GM12878 (cell line): Measurements from ENCODE around the gene ZNF841. TPM values are rescaled to one million over a fixed set of nuclear protein-coding genes. Genes with fewer than 3 reads are reported as not detected.

ENCODE experiments used
- ATAC-seq: fragments of 200-7000 bp; cut with Tn5 transposase; 3 replicates; pipeline ENCODE4 v1.9.1; 2020; ENCODE audit warnings: mild to moderate bottlenecking, moderate library complexity
- BruUV-seq: library from RNA; stranded (reverse); fragments of 400-500 nt; replicated peaks from 2 replicates; lab custom pipeline; 2021; lab: Mats Ljungman, UMichigan
- CTCF ChIA-PET: fragments of 300-600 bp; sonication (Branson Sonifier 250); formaldehyde crosslinking; extraction: SDS; loops from one replicate; lab custom pipeline; 2021; ENCODE audit warnings: inconsistent platforms; lab: Yijun Ruan, JAX
- POLR2A ChIA-PET: fragments of 350-600 bp; formaldehyde crosslinking; extraction: SDS; loops from one replicate; lab custom pipeline; 2021; ENCODE audit warnings: inconsistent platforms; lab: Charles Lee
- RAD21 ChIA-PET: fragments of 300-600 bp; sonication (Branson Sonifier 250); formaldehyde crosslinking; loops from one replicate; lab custom pipeline; 2023; ENCODE audit warnings: antibody characterized with exemption; ENCODE audit not compliant: unreplicated experiment; lab: Charles Lee
- SMC1A ChIA-PET: fragments of 300-600 bp; sonication (Branson Sonifier 250); formaldehyde crosslinking; loops from one replicate; lab custom pipeline; 2023; ENCODE audit not compliant: unreplicated experiment, uncharacterized antibody; lab: Charles Lee
- DNase-seq: peaks from one replicate; pipeline ENCODE4 v3.0.0-alpha.2; 2011; ENCODE audit warnings: low read depth, low spot score
- FAIRE-seq: peaks from 3 replicates; lab custom pipeline; 2011; peaks lifted over from hg19 to GRCh38; lab: Jason Lieb, UNC
- H2AFZ ChIP-seq: 2 replicates; pipeline ENCODE4 v1.6.0; 2011; ENCODE audit warnings: low read depth, low read length, control low read depth; ENCODE audit not compliant: control insufficient read depth
- H3K27ac ChIP-seq: 2 replicates; pipeline ENCODE4 v1.5.1; 2011; ENCODE audit warnings: control low read depth; ENCODE audit not compliant: control insufficient read depth, insufficient read depth
- H3K27me3 ChIP-seq, 2 experiments: replicated peaks in 1 of 2; 2 replicates each; pipeline versions ENCODE4 v1.6.0 to v1.6.1; 2011; ENCODE audit warnings: low read length in 1 of 2; ENCODE audit not compliant: control insufficient read depth in 2 of 2, insufficient read depth in 2 of 2
- H3K36me3 ChIP-seq, 2 experiments: 2 replicates each; pipeline ENCODE4 v1.5.1; 2011; ENCODE audit warnings: low read length in 1 of 2; ENCODE audit not compliant: control insufficient read depth in 2 of 2, insufficient read depth in 2 of 2
- H3K4me1 ChIP-seq: 2 replicates; pipeline ENCODE4 v1.6.1; 2011; ENCODE audit warnings: mild to moderate bottlenecking, low read length, moderate library complexity, mixed read lengths; ENCODE audit not compliant: control insufficient read depth, insufficient read depth
- H3K4me2 ChIP-seq: 2 replicates; pipeline ENCODE4 v1.6.0; 2011; ENCODE audit warnings: control low read depth; ENCODE audit not compliant: control insufficient read depth, insufficient read depth
- H3K4me3 ChIP-seq: fragments of 200-600 bp; sonication (generic); 2 replicates; pipeline ENCODE4 v1.5.1; 2016
- H3K79me2 ChIP-seq: 2 replicates; pipeline ENCODE4 v1.6.0; 2011; ENCODE audit warnings: low read length; ENCODE audit not compliant: control insufficient read depth, insufficient read depth
- H3K9ac ChIP-seq: 2 replicates; pipeline ENCODE4 v1.8.0; 2011; ENCODE audit warnings: low read length, control low read depth, mixed read lengths; ENCODE audit not compliant: control insufficient read depth, insufficient read depth
- H3K9me3 ChIP-seq: replicated peaks from 3 replicates; pipeline ENCODE4 v1.5.1; 2011; ENCODE audit warnings: mild to moderate bottlenecking, low read length; ENCODE audit not compliant: control insufficient read depth, insufficient read depth
- H4K20me1 ChIP-seq: 2 replicates; pipeline ENCODE4 v1.6.0; 2011; ENCODE audit not compliant: control insufficient read depth, insufficient read depth
- CBX5 ChIP-seq: sonication (generic); IDR thresholded peaks from 2 replicates; pipeline ENCODE4 v1.6.1; 2016; ENCODE audit warnings: low read depth, moderate library complexity, mild to moderate bottlenecking, inconsistent platforms
- EZH2 ChIP-seq: IDR thresholded peaks from 2 replicates; pipeline ENCODE4 v1.6.1; 2012; ENCODE audit warnings: low read depth, mild to moderate bottlenecking, control low read depth, inconsistent platforms, low read length, borderline replicate concordance; ENCODE audit not compliant: control insufficient read depth
- HCFC1 ChIP-seq: fragments of 150-350 bp; IDR thresholded peaks from 2 replicates; pipeline ENCODE4 v1.6.1; 2014; ENCODE audit warnings: low read length
- LARP7 ChIP-seq: fragments of 450-650 bp; IDR thresholded peaks from 2 replicates; pipeline ENCODE4 v1.6.1; 2017; ENCODE audit warnings: mild to moderate bottlenecking
- MXI1 ChIP-seq: fragments of 150-350 bp; IDR thresholded peaks from 2 replicates; pipeline ENCODE4 v1.6.1; 2011; ENCODE audit warnings: low read depth, mild to moderate bottlenecking, inconsistent platforms, low read length, improper control_type of control experiment
- NFIC ChIP-seq: IDR thresholded peaks from 2 replicates; pipeline ENCODE4 v1.6.1; 2012; ENCODE audit warnings: low read depth, mild to moderate bottlenecking, inconsistent platforms, low read length, moderate library complexity
- SPI1 ChIP-seq: IDR thresholded peaks from 2 replicates; pipeline ENCODE4 v1.6.1; 2011; ENCODE audit warnings: low read depth, mild to moderate bottlenecking, low read length, moderate library complexity, borderline replicate concordance; ENCODE audit not compliant: insufficient read depth
- WGBS: methylation state at CpG from one replicate; pipeline ENCODE4 v1.1.6; 2016; ENCODE audit warnings: low lambda C conversion rate; ENCODE audit not compliant: insufficient replicate concordance, insufficient coverage; ENCODE audit errors: missing lambda C conversion rate; 5-methylcytosine and 5-hydroxymethylcytosine counted together
- in situ Hi-C: fragments of 300-500 bp; cut with MboI; formaldehyde crosslinking; loops from 9 replicates; pipeline ENCODE4 v1.14.3; 2018; ENCODE audit warnings: mixed read lengths
- intact Hi-C: fragments of 100-400 bp; cut with micrococcal nuclease; formaldehyde crosslinking; loops from one replicate; pipeline ENCODE4 v1.14.2; 2022; ENCODE audit not compliant: unreplicated experiment
- polyA plus RNA-seq, 11 experiments: library from polyadenylated mRNA; depleted of rRNA in 4 of 11; unstranded in 6 of 11; stranded (reverse) in 5 of 11; fragments of >200 nt; fragmentation: Nextera tagmentation in 4 of 11; fragmentation: Illumina TruSeq in 1 of 11; extraction: Ambion mirVana in 4 of 11; extraction: Trizol in 1 of 11; gene quantifications; 1 replicate in 1 of 11; 2 replicates in 10 of 11; pipeline versions ENCODE4 v1.2.1 to v1.2.3, GENCODE V29; 2011 to 2016; ENCODE audit warnings: inconsistent platforms in 2 of 11, missing spikeins in 2 of 11, low read depth in 1 of 11
- total RNA-seq, 4 experiments: library from RNA; depleted of rRNA in 3 of 4; stranded (reverse); fragments of >200 nt in 3 of 4; fragmentation: Illumina TruSeq in 1 of 4; extraction: Trizol in 1 of 4; gene quantifications; 2 replicates each; pipeline versions ENCODE4 v1.2.1 to v1.2.3, GENCODE V29; 2013 to 2021
- TF ChIP-seq, protein P1 (sequence below): IDR thresholded peaks from 2 replicates; pipeline ENCODE4 v1.6.1; 2012; ENCODE audit warnings: mild to moderate bottlenecking, low read depth, low read length
- TF ChIP-seq, protein P2 (sequence below): fragments of 150-350 bp; IDR thresholded peaks from 2 replicates; pipeline ENCODE4 v1.6.1; 2014; ENCODE audit warnings: mild to moderate bottlenecking, low read depth, low read length
- TF ChIP-seq, protein P3 (sequence below): IDR thresholded peaks from 2 replicates; pipeline ENCODE4 v1.6.1; 2012; ENCODE audit warnings: low read depth, low read length, improper control_type of control experiment
- TF ChIP-seq, protein P4 (sequence below): fragments of 450-650 bp; IDR thresholded peaks from 2 replicates; pipeline ENCODE4 v1.6.1; 2017; ENCODE audit warnings: antibody characterized with exemption, mild to moderate bottlenecking, moderate library complexity
- TF ChIP-seq, protein P5 (sequence below): IDR thresholded peaks from 2 replicates; pipeline ENCODE4 v1.6.1; 2012; ENCODE audit warnings: low read depth, low read length, improper control_type of control experiment

ZNF841 gene
- total and polyA plus RNA-seq, 10 of the 15 experiments (the other 5 are each of a cell fraction or from before 2014, with no cell fraction given) = 1.4 to 15.0 (median 8.2) TPM

DNA sequence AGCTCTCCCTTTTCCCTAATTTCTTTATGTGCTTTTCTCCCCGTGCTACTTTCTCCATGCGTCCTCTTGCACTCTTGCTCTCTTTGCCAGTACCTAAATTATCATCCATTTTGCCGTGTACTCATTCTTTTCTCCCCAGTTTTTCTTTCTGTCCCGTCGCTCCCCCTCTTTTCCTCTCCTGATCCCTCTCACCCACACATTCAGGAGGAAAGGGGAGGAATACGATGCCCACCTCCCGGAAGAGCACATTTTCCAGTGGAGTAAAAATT is 43.4 kb upstream of the ZNF841 start (continued):
- TF ChIP-seq, protein P1, sequence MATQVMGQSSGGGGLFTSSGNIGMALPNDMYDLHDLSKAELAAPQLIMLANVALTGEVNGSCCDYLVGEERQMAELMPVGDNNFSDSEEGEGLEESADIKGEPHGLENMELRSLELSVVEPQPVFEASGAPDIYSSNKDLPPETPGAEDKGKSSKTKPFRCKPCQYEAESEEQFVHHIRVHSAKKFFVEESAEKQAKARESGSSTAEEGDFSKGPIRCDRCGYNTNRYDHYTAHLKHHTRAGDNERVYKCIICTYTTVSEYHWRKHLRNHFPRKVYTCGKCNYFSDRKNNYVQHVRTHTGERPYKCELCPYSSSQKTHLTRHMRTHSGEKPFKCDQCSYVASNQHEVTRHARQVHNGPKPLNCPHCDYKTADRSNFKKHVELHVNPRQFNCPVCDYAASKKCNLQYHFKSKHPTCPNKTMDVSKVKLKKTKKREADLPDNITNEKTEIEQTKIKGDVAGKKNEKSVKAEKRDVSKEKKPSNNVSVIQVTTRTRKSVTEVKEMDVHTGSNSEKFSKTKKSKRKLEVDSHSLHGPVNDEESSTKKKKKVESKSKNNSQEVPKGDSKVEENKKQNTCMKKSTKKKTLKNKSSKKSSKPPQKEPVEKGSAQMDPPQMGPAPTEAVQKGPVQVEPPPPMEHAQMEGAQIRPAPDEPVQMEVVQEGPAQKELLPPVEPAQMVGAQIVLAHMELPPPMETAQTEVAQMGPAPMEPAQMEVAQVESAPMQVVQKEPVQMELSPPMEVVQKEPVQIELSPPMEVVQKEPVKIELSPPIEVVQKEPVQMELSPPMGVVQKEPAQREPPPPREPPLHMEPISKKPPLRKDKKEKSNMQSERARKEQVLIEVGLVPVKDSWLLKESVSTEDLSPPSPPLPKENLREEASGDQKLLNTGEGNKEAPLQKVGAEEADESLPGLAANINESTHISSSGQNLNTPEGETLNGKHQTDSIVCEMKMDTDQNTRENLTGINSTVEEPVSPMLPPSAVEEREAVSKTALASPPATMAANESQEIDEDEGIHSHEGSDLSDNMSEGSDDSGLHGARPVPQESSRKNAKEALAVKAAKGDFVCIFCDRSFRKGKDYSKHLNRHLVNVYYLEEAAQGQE = no peak
- TF ChIP-seq HCFC1 (no peak), SPI1 (no peak), EZH2 (no peak)
- TF ChIP-seq, protein P2, sequence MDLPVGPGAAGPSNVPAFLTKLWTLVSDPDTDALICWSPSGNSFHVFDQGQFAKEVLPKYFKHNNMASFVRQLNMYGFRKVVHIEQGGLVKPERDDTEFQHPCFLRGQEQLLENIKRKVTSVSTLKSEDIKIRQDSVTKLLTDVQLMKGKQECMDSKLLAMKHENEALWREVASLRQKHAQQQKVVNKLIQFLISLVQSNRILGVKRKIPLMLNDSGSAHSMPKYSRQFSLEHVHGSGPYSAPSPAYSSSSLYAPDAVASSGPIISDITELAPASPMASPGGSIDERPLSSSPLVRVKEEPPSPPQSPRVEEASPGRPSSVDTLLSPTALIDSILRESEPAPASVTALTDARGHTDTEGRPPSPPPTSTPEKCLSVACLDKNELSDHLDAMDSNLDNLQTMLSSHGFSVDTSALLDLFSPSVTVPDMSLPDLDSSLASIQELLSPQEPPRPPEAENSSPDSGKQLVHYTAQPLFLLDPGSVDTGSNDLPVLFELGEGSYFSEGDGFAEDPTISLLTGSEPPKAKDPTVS = no peak

DNA sequence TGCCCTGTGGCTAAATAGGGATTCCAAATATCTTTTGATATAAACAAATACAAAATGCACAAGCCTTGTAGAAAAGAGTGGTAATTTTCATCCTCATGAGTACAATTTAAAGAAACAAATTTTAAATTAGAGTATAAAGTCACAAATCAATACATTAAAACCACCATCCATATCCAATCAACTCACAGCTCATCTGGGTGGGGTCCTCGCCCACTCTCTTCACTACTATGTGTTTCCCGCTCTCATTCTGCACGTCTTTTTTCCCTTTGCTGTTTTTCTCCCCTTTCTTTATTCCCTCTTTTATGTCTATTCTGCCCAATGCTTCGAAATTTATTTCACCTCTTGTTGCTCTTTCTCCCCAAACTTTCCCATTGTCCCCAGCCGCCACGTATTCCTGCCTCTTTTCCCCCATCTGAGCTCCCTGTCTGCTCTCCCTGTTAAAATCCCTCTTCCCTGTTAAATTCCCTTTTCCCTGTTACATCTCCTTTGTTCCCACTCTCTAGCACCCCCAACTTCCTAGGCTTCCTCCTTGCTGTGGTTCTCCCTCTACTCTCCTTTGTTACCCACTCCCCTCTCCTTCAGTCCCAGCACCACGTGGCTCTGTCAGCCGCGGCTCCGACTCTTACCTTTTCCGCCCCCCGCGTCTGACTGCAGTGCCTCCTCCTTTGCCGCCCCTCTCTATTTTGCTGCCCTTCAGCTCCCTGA is 42.9 kb upstream of the ZNF841 start:
- ChIA-PET RAD21 (interaction anchor here (2.1 to 3.0 kb wide), 2 partner anchors 51 to 99 kb away, joined by 5 to 8 read pairs; partner anchors contain the start of gene PPP2R1A), SMC1A (interaction anchor here (0.7 to 2.8 kb wide), 4 partner anchors 31 to 99 kb away, joined by 3 to 21 read pairs (median 4); partner anchors contain the start of gene ZNF836), POLR2A (no interaction called here), CTCF (interaction anchor here (0.7 to 4.2 kb wide), 6 partner anchors 27 to 205 kb away, joined by 3 to 52 read pairs (median 5); no protein-coding TSS in a partner anchor)
- FAIRE-seq (no peak), ATAC-seq (peak; percentile 44), DNase-seq (no peak)
- Histone ChIP-seq H3K27me3 (no peaks in the 10 kb centered on the region), H2AFZ (peak overlapping the region; percentile 97), H3K4me2 (peak overlapping the region; percentile 93), H4K20me1 (no peaks in the 10 kb centered on the region), H3K4me3 (peak overlapping the region; percentile 99), H3K36me3 (no peaks in the 10 kb centered on the region), H3K27ac (peak overlapping the region; percentile 84), H3K9me3 (peaks cover 21% of the 10 kb centered on the region; the same call in 2 of the 3 replicates), H3K9ac (peak overlapping the region; percentile 96), H3K4me1 (peaks cover 5% of the 10 kb centered on the region), H3K79me2 (peaks cover 9% of the 10 kb centered on the region)
- in situ Hi-C loops = no loop called here
- 13% methylated on average over 14 of the region's 14 CpGs for WGBS
- intact Hi-C loops = loop anchor here (5.0 kb wide), 1 partner anchor 54 kb away; the partner anchor contains the start of gene PPP2R1A
- no TSS peak for BruUV-seq
- TF ChIP-seq NFIC = no peak
- TF ChIP-seq, protein P3, sequence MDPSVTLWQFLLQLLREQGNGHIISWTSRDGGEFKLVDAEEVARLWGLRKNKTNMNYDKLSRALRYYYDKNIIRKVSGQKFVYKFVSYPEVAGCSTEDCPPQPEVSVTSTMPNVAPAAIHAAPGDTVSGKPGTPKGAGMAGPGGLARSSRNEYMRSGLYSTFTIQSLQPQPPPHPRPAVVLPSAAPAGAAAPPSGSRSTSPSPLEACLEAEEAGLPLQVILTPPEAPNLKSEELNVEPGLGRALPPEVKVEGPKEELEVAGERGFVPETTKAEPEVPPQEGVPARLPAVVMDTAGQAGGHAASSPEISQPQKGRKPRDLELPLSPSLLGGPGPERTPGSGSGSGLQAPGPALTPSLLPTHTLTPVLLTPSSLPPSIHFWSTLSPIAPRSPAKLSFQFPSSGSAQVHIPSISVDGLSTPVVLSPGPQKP = no peak
- TF ChIP-seq, protein P4, sequence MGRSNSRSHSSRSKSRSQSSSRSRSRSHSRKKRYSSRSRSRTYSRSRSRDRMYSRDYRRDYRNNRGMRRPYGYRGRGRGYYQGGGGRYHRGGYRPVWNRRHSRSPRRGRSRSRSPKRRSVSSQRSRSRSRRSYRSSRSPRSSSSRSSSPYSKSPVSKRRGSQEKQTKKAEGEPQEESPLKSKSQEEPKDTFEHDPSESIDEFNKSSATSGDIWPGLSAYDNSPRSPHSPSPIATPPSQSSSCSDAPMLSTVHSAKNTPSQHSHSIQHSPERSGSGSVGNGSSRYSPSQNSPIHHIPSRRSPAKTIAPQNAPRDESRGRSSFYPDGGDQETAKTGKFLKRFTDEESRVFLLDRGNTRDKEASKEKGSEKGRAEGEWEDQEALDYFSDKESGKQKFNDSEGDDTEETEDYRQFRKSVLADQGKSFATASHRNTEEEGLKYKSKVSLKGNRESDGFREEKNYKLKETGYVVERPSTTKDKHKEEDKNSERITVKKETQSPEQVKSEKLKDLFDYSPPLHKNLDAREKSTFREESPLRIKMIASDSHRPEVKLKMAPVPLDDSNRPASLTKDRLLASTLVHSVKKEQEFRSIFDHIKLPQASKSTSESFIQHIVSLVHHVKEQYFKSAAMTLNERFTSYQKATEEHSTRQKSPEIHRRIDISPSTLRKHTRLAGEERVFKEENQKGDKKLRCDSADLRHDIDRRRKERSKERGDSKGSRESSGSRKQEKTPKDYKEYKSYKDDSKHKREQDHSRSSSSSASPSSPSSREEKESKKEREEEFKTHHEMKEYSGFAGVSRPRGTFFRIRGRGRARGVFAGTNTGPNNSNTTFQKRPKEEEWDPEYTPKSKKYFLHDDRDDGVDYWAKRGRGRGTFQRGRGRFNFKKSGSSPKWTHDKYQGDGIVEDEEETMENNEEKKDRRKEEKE = no peak
- TF ChIP-seq CBX5 = no peak
- TF ChIP-seq MXI1 = 0 out of 2 replicates have a peak, but pooled peaks have one; percentile 35
- TF ChIP-seq, protein P5, sequence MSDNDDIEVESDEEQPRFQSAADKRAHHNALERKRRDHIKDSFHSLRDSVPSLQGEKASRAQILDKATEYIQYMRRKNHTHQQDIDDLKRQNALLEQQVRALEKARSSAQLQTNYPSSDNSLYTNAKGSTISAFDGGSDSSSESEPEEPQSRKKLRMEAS = 0 out of 2 replicates have a peak, but pooled peaks have one; percentile 33
- TF ChIP-seq LARP7 = no peak
